ENCODE results near the gene C1orf146.
"Not testable (repeated sequence)": the region's sequence is repeated elsewhere in the genome, so short reads cannot be mapped to it uniquely, and the experiment has no call there.

C1orf146 gene

GRCh38 chr1:92217721-92218120 lies at the start of gene C1orf146:
Gene C1orf146, plus strand, starts transcription at chr1:92217915. Its CDS starts 13,506 bp downstream, at chr1:92231421.
- no peak for DNase-seq (ENCODE audit: low read depth)

- no peak for DNase-seq (ENCODE audit: low read depth)
Observed at GRCh38 chr1:92168657-92169056, 49.1 kb upstream of the C1orf146 start.

- no peak for DNase-seq (ENCODE audit: low read depth)
Observed at GRCh38 chr1:92169214-92170005, 48.3 kb upstream of the C1orf146 start.

GRCh38 chr1:92184632-92185031 lies 33.1 kb upstream of the C1orf146 start:
- no peak for DNase-seq (ENCODE audit: low read depth)

GRCh38 chr1:92186081-92186480 lies 31.6 kb upstream of the C1orf146 start:
- DNase-seq (ENCODE audit: low read depth), result no peak

- DNase-seq (ENCODE audit: low read depth), result no peak
Observed at GRCh38 chr1:92188436-92189255, 29.1 kb upstream of the C1orf146 start.

GRCh38 chr1:92191726-92192125 lies 26.0 kb upstream of the C1orf146 start:
- DNase-seq (ENCODE audit: low read depth), result no peak

GRCh38 chr1:92192246-92192645 lies 25.5 kb upstream of the C1orf146 start:
- no peak for DNase-seq (ENCODE audit: low read depth)

GRCh38 chr1:92194511-92194910 lies 23.2 kb upstream of the C1orf146 start:
- no peak for DNase-seq (ENCODE audit: low read depth)

- DNase-seq (ENCODE audit: low read depth), result no peak
Observed at GRCh38 chr1:92201973-92202372, 15.7 kb upstream of the C1orf146 start.

- no peak for DNase-seq (ENCODE audit: low read depth)
Observed at GRCh38 chr1:92203105-92203504, 14.6 kb upstream of the C1orf146 start.

GRCh38 chr1:92210701-92211100 lies 7.0 kb upstream of the C1orf146 start:
- no peak for DNase-seq (ENCODE audit: low read depth)

GRCh38 chr1:92211166-92211565 lies 6.5 kb upstream of the C1orf146 start:
- DNase-seq (ENCODE audit: low read depth), result no peak

- DNase-seq (ENCODE audit: low read depth), result no peak
Observed at GRCh38 chr1:92218559-92218958, 844 bp downstream of the C1orf146 start.

- no peak for DNase-seq (ENCODE audit: low read depth)
Observed at GRCh38 chr1:92219028-92219427, 1.3 kb downstream of the C1orf146 start.

GRCh38 chr1:92228401-92228800 lies 10.7 kb downstream of the C1orf146 start:
- DNase-seq (ENCODE audit: low read depth), result no peak

GRCh38 chr1:92230736-92231135 lies 13.0 kb downstream of the C1orf146 start:
- DNase-seq (ENCODE audit: low read depth), result no peak

GRCh38 chr1:92240034-92240433 lies 22.3 kb downstream of the C1orf146 start:
- no peak for DNase-seq (ENCODE audit: low read depth)

- no peak for DNase-seq (ENCODE audit: low read depth)
Observed at GRCh38 chr1:92244376-92244775, 26.7 kb downstream of the C1orf146 start.

GRCh38 chr1:92254714-92255113 lies 37.0 kb downstream of the C1orf146 start:
- DNase-seq (ENCODE audit: low read depth), result not testable (repeated sequence)

GRCh38 chr1:92259350-92259749 lies 41.6 kb downstream of the C1orf146 start:
- no peak for DNase-seq (ENCODE audit: low read depth)

GRCh38 chr1:92262516-92262915 lies 44.8 kb downstream of the C1orf146 start:
- no peak for DNase-seq (ENCODE audit: low read depth)

- DNase-seq (ENCODE audit: low read depth), result no peak
Observed at GRCh38 chr1:92273039-92273438, 55.3 kb downstream of the C1orf146 start.

All from T-helper 22 cell (primary cell).